DND-41 (cell line): ENCODE results near the gene NPAS2.

Experiments
- EZH2 ChIP-seq: IDR thresholded peaks from 3 replicates; pipeline ENCODE4 v1.6.1; 2012; ENCODE audit warnings: borderline replicate concordance, low read depth, mild to moderate bottlenecking, moderate library complexity, low read length, inconsistent platforms; ENCODE audit not compliant: severe bottlenecking
- TF ChIP-seq, protein P1 (sequence below): IDR thresholded peaks from 2 replicates; pipeline ENCODE4 v1.5.1; 2012; ENCODE audit warnings: borderline replicate concordance, low read length, moderate library complexity, mild to moderate bottlenecking; ENCODE audit not compliant: poor library complexity, severe bottlenecking; ENCODE audit errors: extremely low read depth

DNA sequence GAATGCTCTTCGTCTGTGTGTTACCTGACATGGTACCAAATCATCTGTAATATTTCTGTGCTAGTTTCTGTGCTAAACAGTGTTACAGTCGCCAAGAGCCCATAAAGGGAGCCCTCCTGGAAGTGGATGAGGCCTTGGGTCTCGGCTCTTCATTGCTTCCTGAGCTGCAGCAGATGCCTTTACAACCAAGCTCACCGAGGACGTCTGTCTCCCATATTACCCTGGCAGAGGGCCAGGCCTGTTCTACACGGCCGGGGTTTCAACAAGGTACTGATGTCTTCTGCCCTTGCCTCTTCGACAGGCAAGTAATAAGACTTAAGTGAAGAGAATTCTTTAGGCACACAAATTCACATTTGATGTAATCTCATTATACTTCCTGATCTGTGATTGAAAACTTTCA is 199.0 kb downstream of the NPAS2 start:
- TF ChIP-seq, protein P1, sequence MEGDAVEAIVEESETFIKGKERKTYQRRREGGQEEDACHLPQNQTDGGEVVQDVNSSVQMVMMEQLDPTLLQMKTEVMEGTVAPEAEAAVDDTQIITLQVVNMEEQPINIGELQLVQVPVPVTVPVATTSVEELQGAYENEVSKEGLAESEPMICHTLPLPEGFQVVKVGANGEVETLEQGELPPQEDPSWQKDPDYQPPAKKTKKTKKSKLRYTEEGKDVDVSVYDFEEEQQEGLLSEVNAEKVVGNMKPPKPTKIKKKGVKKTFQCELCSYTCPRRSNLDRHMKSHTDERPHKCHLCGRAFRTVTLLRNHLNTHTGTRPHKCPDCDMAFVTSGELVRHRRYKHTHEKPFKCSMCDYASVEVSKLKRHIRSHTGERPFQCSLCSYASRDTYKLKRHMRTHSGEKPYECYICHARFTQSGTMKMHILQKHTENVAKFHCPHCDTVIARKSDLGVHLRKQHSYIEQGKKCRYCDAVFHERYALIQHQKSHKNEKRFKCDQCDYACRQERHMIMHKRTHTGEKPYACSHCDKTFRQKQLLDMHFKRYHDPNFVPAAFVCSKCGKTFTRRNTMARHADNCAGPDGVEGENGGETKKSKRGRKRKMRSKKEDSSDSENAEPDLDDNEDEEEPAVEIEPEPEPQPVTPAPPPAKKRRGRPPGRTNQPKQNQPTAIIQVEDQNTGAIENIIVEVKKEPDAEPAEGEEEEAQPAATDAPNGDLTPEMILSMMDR: no peak
- TF ChIP-seq EZH2: no peak
